ENCODE results near the gene PLXNA4. TPM values are rescaled to one million over a fixed set of nuclear protein-coding genes. Genes with fewer than 3 reads are reported as not detected.
A peak's percentile ranks its signal among the peaks of the same experiment; 100 is the strongest.

PLXNA4 gene
- total and polyA plus RNA-seq, 8 donors: 0.15 to 12.8 (median 1.6) TPM

DNA sequence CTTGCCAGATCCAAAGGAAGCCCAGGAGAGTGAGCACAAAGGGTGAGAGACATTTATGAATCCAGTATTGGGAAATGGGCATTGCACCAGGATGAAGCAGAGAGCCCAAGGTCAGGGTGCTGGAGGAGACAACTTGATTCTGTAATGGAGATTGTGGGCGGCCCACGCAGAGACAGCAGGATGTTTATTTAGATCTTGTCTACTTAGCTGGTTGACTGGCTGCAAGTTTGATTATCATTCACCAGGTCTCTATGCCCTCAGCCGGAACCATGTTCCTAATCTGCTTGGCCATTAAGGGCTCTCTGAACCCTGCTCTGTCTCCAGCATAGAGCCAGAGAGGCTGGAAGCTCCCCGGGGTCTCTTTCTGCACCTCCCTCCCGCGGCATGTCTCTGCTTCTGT, 188.7 kb downstream of the PLXNA4 start:
- no peaks in the 10 kb centered on the region for H3K36me3 ChIP-seq
- 79 to 87% (median 84%) methylated on average over 6 of the region's 6 CpGs for WGBS, 5 donors

DNA sequence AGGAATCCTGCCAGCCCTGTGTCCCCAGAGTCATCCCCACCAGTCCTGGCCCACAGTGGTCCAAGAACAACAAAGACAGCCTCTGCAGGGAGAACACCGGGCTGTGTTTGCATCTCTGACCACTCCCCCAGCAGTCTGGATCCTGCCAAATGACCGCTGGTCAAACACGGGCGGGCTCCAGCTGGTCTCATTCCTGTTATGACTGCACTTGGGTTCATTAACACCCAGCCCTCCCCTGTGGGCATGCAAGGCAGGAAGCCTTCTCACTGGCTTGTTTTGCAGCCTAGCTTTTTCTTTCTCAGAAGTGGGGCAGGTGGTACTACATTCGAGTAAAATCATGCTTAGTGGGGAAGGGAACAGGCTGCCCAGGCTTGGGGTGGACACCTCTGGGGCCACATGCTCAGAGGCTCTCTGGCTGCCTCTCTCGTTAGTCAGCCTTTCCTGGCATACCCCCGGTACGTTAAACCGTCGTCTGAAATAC, 190.0 kb downstream of the PLXNA4 start:
- 12 to 27% (median 17%) methylated on average over 8 to 10 of the region's 10 CpGs for WGBS, 5 donors
- H3K4me3 ChIP-seq: no peak overlapping the region
- DNase-seq: peak; percentile 78 to 86
- no peaks in the 10 kb centered on the region for H3K36me3 ChIP-seq
- H3K4me1 ChIP-seq: peaks cover 15 to 34% (median 20%) of the 10 kb centered on the region in 4 donors
- no peaks in the 10 kb centered on the region for H3K9me3 ChIP-seq
- peak overlapping the region in 1 of 5 donors; percentile 37 for H3K27ac ChIP-seq
- TF ChIP-seq POLR2AphosphoS5 (IDR thresholded peaks at IDR 0.05) (peak in 1 of 3 donors; percentile 55), POLR2A (IDR thresholded peaks at IDR 0.05) (no peak), EP300 (IDR thresholded peaks at IDR 0.05) (no peak)
- H3K27me3 ChIP-seq: no peaks in the 10 kb centered on the region
- intact Hi-C loops (cut with DNase I; ENCODE audit: low total_unique reads): no loop called here

More for the DNA sequence above, 188.7 kb downstream of the PLXNA4 start:
- H3K4me3 ChIP-seq: no peak overlapping the region
- TF ChIP-seq EP300 (IDR thresholded peaks at IDR 0.05) (no peak), CTCF (IDR thresholded peaks at IDR 0.05) (no peak), POLR2AphosphoS5 (IDR thresholded peaks at IDR 0.05) (no peak), POLR2A (IDR thresholded peaks at IDR 0.05) (no peak)
- H3K9me3 ChIP-seq: no peaks in the 10 kb centered on the region
- DNase-seq: no peak
- intact Hi-C loops (cut with DNase I; ENCODE audit: low total_unique reads): no loop called here
- H3K27me3 ChIP-seq: no peaks in the 10 kb centered on the region
- H3K4me1 ChIP-seq: peaks cover 9 to 21% (median 11%) of the 10 kb centered on the region in 4 donors
- no peak overlapping the region for H3K27ac ChIP-seq

DNA sequence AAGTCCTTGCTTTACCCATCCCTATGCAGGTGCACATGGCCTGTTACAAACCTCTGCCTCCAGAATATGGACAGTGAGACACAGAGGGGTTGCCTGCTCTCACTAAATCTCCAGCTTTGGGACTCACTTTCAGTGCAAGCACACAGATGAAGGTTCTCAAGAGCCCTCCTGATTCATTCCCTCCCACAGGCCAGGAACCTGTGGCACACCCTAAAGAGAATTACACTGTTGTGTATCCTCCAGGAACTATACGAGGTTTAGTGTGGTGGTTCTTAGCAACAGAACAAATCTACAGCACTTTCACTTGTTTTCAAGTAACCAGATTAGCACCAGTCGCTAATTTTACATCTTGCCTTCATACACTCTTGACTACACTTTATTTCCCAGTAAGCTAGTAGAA, 192.3 kb downstream of the PLXNA4 start:
- intact Hi-C loops (cut with DNase I; ENCODE audit: low total_unique reads): no loop called here
- WGBS, 5 donors: 64 to 87% (median 72%) methylated on average over 2 of the region's 2 CpGs
- H3K4me3 ChIP-seq: no peak overlapping the region
- TF ChIP-seq CTCF (IDR thresholded peaks at IDR 0.05) (no peak), POLR2A (IDR thresholded peaks at IDR 0.05) (no peak), EP300 (IDR thresholded peaks at IDR 0.05) (no peak), POLR2AphosphoS5 (IDR thresholded peaks at IDR 0.05) (no peak)
- DNase-seq: no peak
- no peaks in the 10 kb centered on the region for H3K27me3 ChIP-seq
- no peak overlapping the region for H3K27ac ChIP-seq
- H3K9me3 ChIP-seq: no peaks in the 10 kb centered on the region
- H3K36me3 ChIP-seq: no peaks in the 10 kb centered on the region
- peaks cover 15 to 44% (median 31%) of the 10 kb centered on the region in 4 donors for H3K4me1 ChIP-seq

- Histone ChIP-seq H3K36me3 (no peaks in the 10 kb centered on the region), H3K27me3 (no peaks in the 10 kb centered on the region), H3K9me3 (no peaks in the 10 kb centered on the region), H3K4me1 (peaks cover 17 to 47% (median 34%) of the 10 kb centered on the region in 4 donors), H3K4me3 (no peak overlapping the region), H3K27ac (peak overlapping the region in 1 of 5 donors; percentile 58)
- 27 to 50% (median 40%) methylated on average over 9 of the region's 9 CpGs for WGBS, 5 donors
- intact Hi-C loops (cut with DNase I; ENCODE audit: low total_unique reads): no loop called here
- TF ChIP-seq EP300 (IDR thresholded peaks at IDR 0.05) (no peak), POLR2A (IDR thresholded peaks at IDR 0.05) (no peak), POLR2AphosphoS5 (IDR thresholded peaks at IDR 0.05) (peak in 1 of 3 donors; percentile 22), CTCF (IDR thresholded peaks at IDR 0.05) (no peak)
- DNase-seq: peak; percentile 44 to 65
Observed at GRCh38 chr7:132381742-132382472, 194.4 kb downstream of the PLXNA4 start.

GRCh38 chr7:132380059-132380458, 196.2 kb downstream of the PLXNA4 start:
- 21 to 39% (median 35%) methylated on average over 3 of the region's 3 CpGs for WGBS, 5 donors
- Histone ChIP-seq H3K36me3 (no peaks in the 10 kb centered on the region), H3K4me1 (peaks cover 13 to 46% (median 25%) of the 10 kb centered on the region in 4 donors), H3K9me3 (no peaks in the 10 kb centered on the region), H3K27ac (no peak overlapping the region), H3K4me3 (no peak overlapping the region), H3K27me3 (no peaks in the 10 kb centered on the region)
- intact Hi-C loops (cut with DNase I; ENCODE audit: low total_unique reads): no loop called here
- peak in 1 of 3 donors; percentile 13 for TF ChIP-seq POLR2AphosphoS5 (IDR thresholded peaks at IDR 0.05)
- no peak for TF ChIP-seq CTCF (IDR thresholded peaks at IDR 0.05)
- no peak for TF ChIP-seq EP300 (IDR thresholded peaks at IDR 0.05)
- no peak for TF ChIP-seq POLR2A (IDR thresholded peaks at IDR 0.05)
- DNase-seq: peak in 1 of 2 donors; percentile 57

Data from stomach (tissue), 9 donors.